ENCODE measurements around the gene CIPC.

DNA sequence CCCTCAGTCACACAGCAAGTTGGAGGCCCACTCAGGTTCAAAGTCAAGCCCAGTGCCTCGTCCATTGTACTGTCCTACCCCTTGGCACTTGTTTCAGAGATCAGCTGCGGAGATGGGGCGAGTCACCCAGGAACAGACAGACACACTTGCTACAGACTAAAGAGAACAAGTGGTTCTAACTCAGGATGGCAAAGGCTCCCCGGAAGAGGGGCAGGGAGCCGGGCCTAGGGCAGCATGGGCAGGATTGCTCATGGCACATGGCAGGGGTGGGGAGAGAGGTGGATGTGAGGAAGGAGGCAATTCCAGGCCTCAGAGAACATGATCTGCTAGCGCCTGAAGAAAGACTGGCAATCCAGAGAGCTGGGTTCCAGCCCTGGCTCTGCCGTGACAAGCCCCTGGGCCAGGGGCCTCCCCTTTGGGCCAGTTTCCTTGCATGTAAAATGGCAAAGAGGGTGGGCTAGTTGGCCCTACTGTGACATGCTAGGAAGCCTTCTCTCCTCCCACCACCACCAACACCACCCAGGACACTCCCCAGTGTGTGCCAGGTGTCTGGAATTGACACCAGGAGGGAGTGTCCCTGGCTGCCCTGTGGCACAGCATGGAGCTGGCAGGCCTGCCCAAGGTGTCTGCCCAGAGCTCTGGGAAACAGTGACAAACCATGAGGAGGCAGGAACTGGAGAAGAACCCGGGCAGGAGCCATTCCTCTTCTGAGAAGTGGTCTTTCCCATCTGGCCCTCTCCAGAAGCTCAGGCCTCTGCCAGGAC is 45.6 kb upstream of the CIPC start:
- TF ChIP-seq, protein P1, sequence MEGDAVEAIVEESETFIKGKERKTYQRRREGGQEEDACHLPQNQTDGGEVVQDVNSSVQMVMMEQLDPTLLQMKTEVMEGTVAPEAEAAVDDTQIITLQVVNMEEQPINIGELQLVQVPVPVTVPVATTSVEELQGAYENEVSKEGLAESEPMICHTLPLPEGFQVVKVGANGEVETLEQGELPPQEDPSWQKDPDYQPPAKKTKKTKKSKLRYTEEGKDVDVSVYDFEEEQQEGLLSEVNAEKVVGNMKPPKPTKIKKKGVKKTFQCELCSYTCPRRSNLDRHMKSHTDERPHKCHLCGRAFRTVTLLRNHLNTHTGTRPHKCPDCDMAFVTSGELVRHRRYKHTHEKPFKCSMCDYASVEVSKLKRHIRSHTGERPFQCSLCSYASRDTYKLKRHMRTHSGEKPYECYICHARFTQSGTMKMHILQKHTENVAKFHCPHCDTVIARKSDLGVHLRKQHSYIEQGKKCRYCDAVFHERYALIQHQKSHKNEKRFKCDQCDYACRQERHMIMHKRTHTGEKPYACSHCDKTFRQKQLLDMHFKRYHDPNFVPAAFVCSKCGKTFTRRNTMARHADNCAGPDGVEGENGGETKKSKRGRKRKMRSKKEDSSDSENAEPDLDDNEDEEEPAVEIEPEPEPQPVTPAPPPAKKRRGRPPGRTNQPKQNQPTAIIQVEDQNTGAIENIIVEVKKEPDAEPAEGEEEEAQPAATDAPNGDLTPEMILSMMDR (IDR thresholded peaks at IDR 0.05) = no peak
- TF ChIP-seq POLR2A (IDR thresholded peaks at IDR 0.05) (no peak), EP300 (IDR thresholded peaks at IDR 0.05) (no peak)
